Hepatocyte (in vitro differentiated cells): ENCODE results near the gene ATPAF1. TPM values are rescaled to one million over a fixed set of nuclear protein-coding genes. Genes with fewer than 3 reads are reported as not detected.

Source experiments
- DNase-seq: peaks from one replicate; pipeline ENCODE4 v3.0.0-alpha.2; 2016; ENCODE audit warnings: low spot score
- H2AFZ ChIP-seq: fragments of 200-600 bp; sonication (generic); 2 replicates; pipeline ENCODE4 v1.6.0; 2016; ENCODE audit warnings: antibody characterized with exemption, mild to moderate bottlenecking
- H3K27ac ChIP-seq: fragments of 200-600 bp; sonication (generic); 2 replicates; pipeline ENCODE4 v1.5.1; 2016; ENCODE audit warnings: mild to moderate bottlenecking
- H3K27me3 ChIP-seq: fragments of 200-600 bp; sonication (generic); 2 replicates; pipeline ENCODE4 v1.6.1; 2016
- H3K36me3 ChIP-seq: fragments of 200-600 bp; sonication (generic); replicated peaks from 2 replicates; pipeline ENCODE4 v1.5.1; 2016; ENCODE audit warnings: low read depth; ENCODE audit not compliant: insufficient read depth
- H3K4me1 ChIP-seq: fragments of 200-600 bp; sonication (generic); 2 replicates; pipeline ENCODE4 v1.5.1; 2016; ENCODE audit warnings: mild to moderate bottlenecking, moderate library complexity; ENCODE audit not compliant: insufficient read depth
- H3K4me2 ChIP-seq: fragments of 200-600 bp; sonication (generic); 2 replicates; pipeline ENCODE4 v1.6.0; 2016
- H3K4me3 ChIP-seq: fragments of 200-600 bp; sonication (generic); 2 replicates; pipeline ENCODE4 v1.5.1; 2016; ENCODE audit warnings: mild to moderate bottlenecking
- H3K79me2 ChIP-seq: fragments of 200-600 bp; sonication (generic); 2 replicates; pipeline ENCODE4 v1.6.0; 2017; ENCODE audit warnings: mild to moderate bottlenecking
- H3K9me2 ChIP-seq: fragments of 200-600 bp; sonication (generic); replicated peaks from 2 replicates; pipeline ENCODE4 v1.6.0; 2017; ENCODE audit warnings: mild to moderate bottlenecking; ENCODE audit not compliant: insufficient read depth
- H3K9me3 ChIP-seq: fragments of 200-600 bp; sonication (generic); 2 replicates; pipeline ENCODE4 v1.5.1; 2016; ENCODE audit warnings: low read depth, mild to moderate bottlenecking
- H4K20me1 ChIP-seq: fragments of 200-600 bp; sonication (generic); 2 replicates; pipeline ENCODE4 v1.6.0; 2016; ENCODE audit warnings: mild to moderate bottlenecking; ENCODE audit not compliant: insufficient read depth, poor library complexity, severe bottlenecking
- EZH2 ChIP-seq: fragments of 200-600 bp; sonication (generic); IDR thresholded peaks from 2 replicates; pipeline ENCODE4 v1.6.1; 2016; ENCODE audit warnings: antibody characterized with exemption, mild to moderate bottlenecking, borderline replicate concordance
- EZH2phosphoT487 ChIP-seq: fragments of 200-600 bp; sonication (generic); IDR thresholded peaks from one replicate; pipeline ENCODE4 v1.6.1; 2018; ENCODE audit warnings: antibody characterized with exemption, mild to moderate bottlenecking, low read depth, moderate library complexity; ENCODE audit not compliant: unreplicated experiment, severe bottlenecking
- WGBS: methylation state at CpG from one replicate; pipeline ENCODE4 v1.1.6; 2016; ENCODE audit warnings: low lambda C conversion rate; ENCODE audit errors: missing lambda C conversion rate; 5-methylcytosine and 5-hydroxymethylcytosine counted together
- polyA plus RNA-seq: library from polyadenylated mRNA; unstranded; fragments of >200 nt; fragmentation: Nextera tagmentation; extraction: Ambion mirVana; gene quantifications from 2 replicates; pipeline ENCODE4 v1.2.1, GENCODE V29; 2016
- total RNA-seq: library from RNA; depleted of rRNA; stranded (reverse); fragments of >200 nt; gene quantifications from 2 replicates; pipeline ENCODE4 v1.2.3, GENCODE V29; 2014
- TF ChIP-seq, protein P1 (sequence below): fragments of 200-600 bp; sonication (generic); IDR thresholded peaks from 2 replicates; pipeline ENCODE4 v1.5.1; 2016; ENCODE audit warnings: antibody characterized with exemption, mild to moderate bottlenecking; ENCODE audit not compliant: poor library complexity

Gene ATPAF1
- total and polyA plus RNA-seq, 2 experiments from 2014 or later: 57.5 to 63.2 TPM

- Histone ChIP-seq H2AFZ (no peak overlapping the region), H3K4me3 (no peak overlapping the region), H3K4me2 (no peak overlapping the region), H3K36me3 (no peaks in the 10 kb centered on the region), H3K27ac (no peak overlapping the region), H4K20me1 (no peaks in the 10 kb centered on the region), H3K27me3 (no peaks in the 10 kb centered on the region), H3K79me2 (peaks cover 39% of the 10 kb centered on the region), H3K4me1 (peaks cover 15% of the 10 kb centered on the region), H3K9me2 (no peaks in the 10 kb centered on the region), H3K9me3 (no peaks in the 10 kb centered on the region)
- TF ChIP-seq EZH2 (no peak), EZH2phosphoT487 (no peak)
- TF ChIP-seq, protein P1, sequence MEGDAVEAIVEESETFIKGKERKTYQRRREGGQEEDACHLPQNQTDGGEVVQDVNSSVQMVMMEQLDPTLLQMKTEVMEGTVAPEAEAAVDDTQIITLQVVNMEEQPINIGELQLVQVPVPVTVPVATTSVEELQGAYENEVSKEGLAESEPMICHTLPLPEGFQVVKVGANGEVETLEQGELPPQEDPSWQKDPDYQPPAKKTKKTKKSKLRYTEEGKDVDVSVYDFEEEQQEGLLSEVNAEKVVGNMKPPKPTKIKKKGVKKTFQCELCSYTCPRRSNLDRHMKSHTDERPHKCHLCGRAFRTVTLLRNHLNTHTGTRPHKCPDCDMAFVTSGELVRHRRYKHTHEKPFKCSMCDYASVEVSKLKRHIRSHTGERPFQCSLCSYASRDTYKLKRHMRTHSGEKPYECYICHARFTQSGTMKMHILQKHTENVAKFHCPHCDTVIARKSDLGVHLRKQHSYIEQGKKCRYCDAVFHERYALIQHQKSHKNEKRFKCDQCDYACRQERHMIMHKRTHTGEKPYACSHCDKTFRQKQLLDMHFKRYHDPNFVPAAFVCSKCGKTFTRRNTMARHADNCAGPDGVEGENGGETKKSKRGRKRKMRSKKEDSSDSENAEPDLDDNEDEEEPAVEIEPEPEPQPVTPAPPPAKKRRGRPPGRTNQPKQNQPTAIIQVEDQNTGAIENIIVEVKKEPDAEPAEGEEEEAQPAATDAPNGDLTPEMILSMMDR: no peak
- 77% methylated on average over 9 of the region's 9 CpGs for WGBS
- no peak for DNase-seq
Observed at GRCh38 chr1:46599059-46599970, 68.8 kb downstream of the ATPAF1 start.

DNA sequence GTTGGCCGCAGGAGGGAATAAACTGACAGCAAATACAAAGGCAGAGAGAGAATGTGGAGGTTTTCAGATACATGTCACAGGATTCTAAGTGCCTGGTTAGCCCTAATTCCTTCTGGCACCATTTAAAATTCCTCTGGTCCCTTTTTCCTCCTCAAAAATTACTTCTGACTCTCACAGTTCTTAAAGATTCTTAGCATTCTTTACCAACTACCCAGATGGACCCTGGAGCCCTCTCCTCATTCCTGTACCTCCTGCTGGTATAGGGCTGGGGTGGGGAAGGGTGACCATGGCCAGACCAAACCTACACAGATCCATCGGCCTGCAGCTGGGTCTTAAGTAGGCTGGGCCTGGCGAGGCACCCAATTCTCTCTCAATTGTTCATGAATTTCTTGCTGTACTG is 71.3 kb downstream of the ATPAF1 start:
- Histone ChIP-seq H4K20me1 (no peaks in the 10 kb centered on the region), H3K4me2 (no peak overlapping the region), H3K4me1 (peaks cover 5% of the 10 kb centered on the region), H3K9me3 (no peaks in the 10 kb centered on the region), H3K27ac (no peak overlapping the region), H3K4me3 (no peak overlapping the region), H3K36me3 (no peaks in the 10 kb centered on the region), H3K27me3 (no peaks in the 10 kb centered on the region), H3K9me2 (no peaks in the 10 kb centered on the region), H2AFZ (no peak overlapping the region), H3K79me2 (peaks cover 21% of the 10 kb centered on the region)
- TF ChIP-seq EZH2phosphoT487: no peak
- 81% methylated on average over 3 of the region's 3 CpGs for WGBS
- no peak for DNase-seq

DNA sequence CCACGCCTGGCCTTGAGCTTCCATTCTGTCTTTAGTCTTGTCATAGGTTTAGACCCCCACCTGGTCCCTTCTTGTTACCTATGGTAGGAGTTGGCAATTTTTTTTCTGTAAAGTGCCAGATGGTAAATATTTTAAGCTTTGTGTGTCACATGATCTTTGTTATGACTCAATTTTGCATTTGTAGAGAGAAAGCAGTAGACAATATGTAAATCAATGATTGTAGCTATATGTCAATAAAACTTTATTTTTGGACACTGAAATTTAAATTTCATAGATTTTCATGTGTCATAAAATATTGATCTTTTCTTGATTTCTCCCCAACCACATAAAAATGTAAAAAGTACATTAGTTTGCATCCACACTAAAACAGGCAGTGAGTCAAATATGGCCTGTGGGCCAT is 72.1 kb downstream of the ATPAF1 start:
- no peak overlapping the region for H3K4me2 ChIP-seq
- H3K79me2 ChIP-seq: peaks cover 16% of the 10 kb centered on the region
- no peak for DNase-seq
- H3K9me2 ChIP-seq: no peaks in the 10 kb centered on the region
- H2AFZ ChIP-seq: no peak overlapping the region
- H3K27ac ChIP-seq: no peak overlapping the region
- H3K9me3 ChIP-seq: no peaks in the 10 kb centered on the region
- H3K4me3 ChIP-seq: no peak overlapping the region
- WGBS: 100% methylated on average over 1 of the region's 1 CpG
- no peaks in the 10 kb centered on the region for H3K4me1 ChIP-seq
- H4K20me1 ChIP-seq: no peaks in the 10 kb centered on the region
- TF ChIP-seq, protein P1: no peak
- TF ChIP-seq EZH2: no peak
- no peak for TF ChIP-seq EZH2phosphoT487
- no peaks in the 10 kb centered on the region for H3K27me3 ChIP-seq
- H3K36me3 ChIP-seq: no peaks in the 10 kb centered on the region

DNA sequence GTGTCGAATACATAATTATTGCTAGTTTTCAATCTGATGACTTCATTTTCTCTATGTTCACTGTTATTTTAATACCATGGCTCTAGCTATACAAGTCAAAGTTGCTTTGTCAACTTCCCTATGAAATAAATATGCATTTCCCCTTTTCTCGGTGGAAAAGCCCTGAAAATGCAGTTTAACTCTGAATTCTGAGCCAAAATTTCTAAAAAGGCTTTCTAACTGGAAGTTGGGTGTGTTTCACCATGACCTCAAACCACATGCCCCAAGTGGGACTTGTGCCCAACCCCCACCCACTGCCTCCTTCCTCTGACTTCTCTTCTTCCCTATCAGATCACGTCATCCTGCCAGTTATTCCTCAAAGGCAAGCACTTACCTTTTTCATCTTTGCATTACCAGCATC is 73.0 kb downstream of the ATPAF1 start:
- no peaks in the 10 kb centered on the region for H4K20me1 ChIP-seq
- H3K4me2 ChIP-seq: no peak overlapping the region
- TF ChIP-seq EZH2phosphoT487: no peak
- TF ChIP-seq, protein P1: no peak
- TF ChIP-seq EZH2: no peak
- WGBS: 95% methylated on average over 3 of the region's 3 CpGs
- H3K4me3 ChIP-seq: no peak overlapping the region
- DNase-seq: no peak
- H2AFZ ChIP-seq: no peak overlapping the region
- peaks cover 9% of the 10 kb centered on the region for H3K79me2 ChIP-seq
- no peaks in the 10 kb centered on the region for H3K9me3 ChIP-seq
- no peaks in the 10 kb centered on the region for H3K9me2 ChIP-seq
- H3K27ac ChIP-seq: no peak overlapping the region
- H3K4me1 ChIP-seq: no peaks in the 10 kb centered on the region
- H3K27me3 ChIP-seq: no peaks in the 10 kb centered on the region
- H3K36me3 ChIP-seq: no peaks in the 10 kb centered on the region
